GM10248 (cell line): ENCODE results near the gene CHST15.
"Not testable (repeated sequence)": the region's sequence is repeated elsewhere in the genome, so short reads cannot be mapped to it uniquely, and the experiment has no call there.

Source experiments
- CTCF ChIA-PET: fragments of 300-600 bp; sonication (Branson Sonifier 250); formaldehyde crosslinking; extraction: SDS; loops from one replicate; lab custom pipeline; 2021; ENCODE audit warnings: antibody characterized with exemption; lab: Yijun Ruan, JAX
- POLR2A ChIA-PET: fragments of 350-650 bp; sonication (Branson Sonifier 250); formaldehyde crosslinking; extraction: SDS; loops from one replicate; lab custom pipeline; 2020; ENCODE audit warnings: antibody characterized with exemption; lab: Yijun Ruan, JAX
- DNase-seq: peaks from one replicate; pipeline ENCODE4 v3.0.0; 2012; ENCODE audit errors: extremely low spot score
- TF ChIP-seq, protein P1 (sequence below): IDR thresholded peaks from 2 replicates; pipeline ENCODE4 v1.5.1; 2012; ENCODE audit warnings: mild to moderate bottlenecking, low read depth; ENCODE audit errors: extremely low read depth, missing control alignments, control extremely low read depth

CHST15 gene

GRCh38 chr10:124037784-124038183, 55.6 kb downstream of the CHST15 start:
- ChIA-PET POLR2A (no interaction called here), CTCF (no interaction called here)

DNA sequence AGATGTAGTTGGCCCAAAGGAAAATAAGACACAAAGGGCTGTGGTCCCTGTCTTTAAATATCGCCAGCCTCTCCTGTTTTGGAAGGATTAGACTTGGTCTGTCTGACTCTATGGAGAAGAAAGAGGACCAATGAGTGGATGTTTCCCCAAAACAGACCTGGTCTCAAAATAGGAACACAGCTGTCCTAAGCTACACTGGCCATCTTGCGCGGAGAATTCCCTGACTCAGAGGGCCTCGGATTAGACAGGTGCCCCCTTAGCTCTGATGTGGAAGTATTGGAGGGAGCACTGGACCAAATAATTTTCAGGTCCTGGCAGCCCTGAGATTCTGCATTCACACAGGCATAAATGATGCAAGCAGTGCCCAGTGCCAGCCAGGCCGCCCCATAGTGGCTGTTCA, 56.1 kb downstream of the CHST15 start:
- TF ChIP-seq, protein P1, sequence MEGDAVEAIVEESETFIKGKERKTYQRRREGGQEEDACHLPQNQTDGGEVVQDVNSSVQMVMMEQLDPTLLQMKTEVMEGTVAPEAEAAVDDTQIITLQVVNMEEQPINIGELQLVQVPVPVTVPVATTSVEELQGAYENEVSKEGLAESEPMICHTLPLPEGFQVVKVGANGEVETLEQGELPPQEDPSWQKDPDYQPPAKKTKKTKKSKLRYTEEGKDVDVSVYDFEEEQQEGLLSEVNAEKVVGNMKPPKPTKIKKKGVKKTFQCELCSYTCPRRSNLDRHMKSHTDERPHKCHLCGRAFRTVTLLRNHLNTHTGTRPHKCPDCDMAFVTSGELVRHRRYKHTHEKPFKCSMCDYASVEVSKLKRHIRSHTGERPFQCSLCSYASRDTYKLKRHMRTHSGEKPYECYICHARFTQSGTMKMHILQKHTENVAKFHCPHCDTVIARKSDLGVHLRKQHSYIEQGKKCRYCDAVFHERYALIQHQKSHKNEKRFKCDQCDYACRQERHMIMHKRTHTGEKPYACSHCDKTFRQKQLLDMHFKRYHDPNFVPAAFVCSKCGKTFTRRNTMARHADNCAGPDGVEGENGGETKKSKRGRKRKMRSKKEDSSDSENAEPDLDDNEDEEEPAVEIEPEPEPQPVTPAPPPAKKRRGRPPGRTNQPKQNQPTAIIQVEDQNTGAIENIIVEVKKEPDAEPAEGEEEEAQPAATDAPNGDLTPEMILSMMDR, result no peak
- ChIA-PET POLR2A (no interaction called here), CTCF (no interaction called here)
- DNase-seq, result no peak

More at GRCh38 chr10:124037784-124038183, 55.6 kb downstream of the CHST15 start:
- no peak for DNase-seq
- TF ChIP-seq, protein P1, result no peak

- ChIA-PET POLR2A (no interaction called here), CTCF (interaction anchor here (1.4 kb wide), 1 partner anchor 42 kb away, joined by 6 read pairs; no protein-coding TSS in a partner anchor)
- TF ChIP-seq, protein P1, result no peak
- no peak for DNase-seq
These were observed 56.7 kb downstream of the CHST15 start for GRCh38 chr10:124036746-124037145.

DNA sequence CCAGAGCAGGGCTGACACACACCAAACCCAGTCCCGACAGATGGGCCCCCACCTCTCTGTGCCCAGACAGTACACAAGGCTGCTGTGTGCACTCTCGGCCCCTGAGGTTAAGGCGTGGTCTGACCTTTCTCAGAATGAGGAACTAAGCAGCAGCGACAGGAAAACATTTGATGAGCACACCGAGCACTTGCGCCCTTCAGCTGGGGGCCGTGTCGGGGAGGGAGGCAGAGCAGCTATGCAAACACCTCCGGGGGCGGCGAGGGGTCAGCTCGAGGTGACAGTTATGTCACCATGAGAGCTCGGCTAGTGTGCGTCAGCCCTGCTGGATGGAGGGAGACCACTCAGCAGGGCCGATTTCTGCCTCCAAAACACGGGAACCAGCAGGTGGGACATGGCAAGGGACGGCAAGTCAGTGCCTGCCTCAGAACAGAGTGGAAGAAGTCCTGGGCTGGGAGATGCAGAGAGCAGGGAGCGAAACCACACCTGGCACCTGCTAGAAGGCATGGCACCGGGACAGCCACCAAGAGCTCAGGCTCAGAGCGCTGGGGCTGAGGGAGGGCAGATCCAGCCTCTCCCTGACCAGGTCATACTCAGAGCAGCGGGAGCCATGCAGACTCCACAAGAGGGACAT, 57.4 kb downstream of the CHST15 start:
- ChIA-PET CTCF (interaction anchor here (1.2 to 1.4 kb wide), 2 partner anchors 41 to 353 kb away, joined by 4 to 6 read pairs; no protein-coding TSS in a partner anchor), POLR2A (no interaction called here)
- TF ChIP-seq, protein P1, result no peak
- DNase-seq, result peak; percentile 93

DNA sequence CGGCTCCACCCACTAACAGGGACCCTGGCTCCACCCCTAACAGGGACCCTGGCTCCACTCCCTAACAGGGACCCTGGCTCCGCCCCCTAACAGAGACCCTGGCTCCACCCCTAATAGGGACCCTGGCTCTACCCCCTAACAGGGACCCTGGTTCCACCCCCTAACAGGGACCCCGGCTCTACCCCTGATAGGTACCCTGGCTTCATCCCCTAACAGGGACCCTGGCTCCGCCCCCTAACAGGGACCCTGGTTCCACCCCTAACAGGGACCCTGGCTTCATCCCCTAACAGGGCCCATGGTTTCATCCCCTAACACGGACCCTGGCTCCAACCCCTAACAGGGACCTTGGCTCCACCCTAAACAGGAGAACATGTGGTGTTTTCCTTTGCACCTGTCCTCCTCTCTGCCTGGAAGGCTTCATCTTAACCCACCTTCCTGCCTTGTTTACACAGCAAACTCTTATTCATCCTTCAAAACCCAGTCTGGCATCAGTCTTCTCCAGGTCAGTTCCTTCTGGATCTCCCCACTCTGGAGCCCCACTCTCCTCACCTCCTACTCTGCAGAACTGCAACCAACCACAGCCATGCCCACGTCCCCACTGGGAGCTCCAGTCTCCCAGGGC, 58.0 kb downstream of the CHST15 start:
- TF ChIP-seq, protein P1, result no peak
- ChIA-PET CTCF (interaction anchor here (1.2 to 1.4 kb wide), 2 partner anchors 41 to 354 kb away, joined by 4 to 6 read pairs; no protein-coding TSS in a partner anchor), POLR2A (no interaction called here)
- no peak for DNase-seq

DNA sequence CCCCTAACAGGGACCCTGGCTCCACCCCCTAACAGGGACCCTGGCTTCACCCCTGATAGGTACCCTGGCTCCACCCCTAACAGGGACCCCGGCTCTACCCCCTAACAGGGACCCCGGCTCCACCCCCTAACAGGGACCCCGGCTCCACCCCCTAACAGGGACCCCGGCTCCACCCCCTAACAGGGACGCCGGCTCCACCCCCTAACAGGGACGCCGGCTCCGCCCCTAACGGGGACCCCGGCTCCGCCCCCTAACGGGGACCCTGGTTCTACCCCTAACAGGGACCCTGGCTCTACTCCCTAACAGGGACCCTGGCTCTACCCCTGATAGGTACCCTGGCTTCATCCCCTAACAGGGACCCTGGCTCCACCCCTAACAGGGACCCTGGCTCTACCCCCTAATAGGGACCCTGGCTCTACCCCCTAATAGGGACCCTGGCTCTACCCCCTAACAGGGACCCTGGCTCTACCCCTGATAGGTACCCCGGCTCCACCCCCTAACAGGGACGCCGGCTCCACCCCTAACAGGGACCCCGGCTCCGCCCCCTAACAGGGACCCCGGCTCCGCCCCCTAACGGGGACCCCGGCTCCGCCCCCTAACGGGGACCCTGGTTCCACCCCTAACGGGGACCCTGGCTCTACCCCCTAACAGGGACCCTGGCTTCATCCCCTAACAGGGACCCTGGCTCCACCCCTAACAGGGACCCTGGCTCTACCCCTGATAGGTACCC, 58.7 kb downstream of the CHST15 start:
- POLR2A ChIA-PET, CTCF ChIA-PET, DNase-seq: not testable (repeated sequence)
